Transverse colon (tissue), 4 donors: Measurements from ENCODE around the gene NPAT. TPM values are rescaled to one million over a fixed set of nuclear protein-coding genes. Genes with fewer than 3 reads are reported as not detected.

Experiments
- DNase-seq: peaks from one replicate; pipeline ENCODE4 v3.0.0-alpha.2; 2019
- H3K27ac ChIP-seq, 4 donors: fragments of 200-600 bp; sonication (generic); 2 replicates each; pipeline ENCODE4 v1.5.1; 2016 to 2018; ENCODE audit warnings: inconsistent platforms in 4 of 4
- H3K27me3 ChIP-seq: fragments of 200-600 bp; sonication (generic); 2 replicates; pipeline ENCODE4 v1.5.1; 2017; ENCODE audit warnings: inconsistent platforms
- H3K36me3 ChIP-seq, 4 donors: fragments of 200-600 bp; sonication (generic); 2 replicates each; pipeline ENCODE4 v1.5.1; 2017 to 2019; ENCODE audit warnings: inconsistent platforms in 4 of 4
- H3K4me1 ChIP-seq, 4 donors: fragments of 200-600 bp; sonication (generic); 2 replicates each; pipeline ENCODE4 v1.5.1; 2017 to 2020; ENCODE audit warnings: inconsistent platforms in 4 of 4
- H3K4me3 ChIP-seq, 4 donors: fragments of 200-600 bp; sonication (generic); 1 replicate in 1 of 4; 2 replicates in 3 of 4; pipeline versions ENCODE4 v1.5.1 to v1.6.1; 2017 to 2019; ENCODE audit warnings: inconsistent platforms in 4 of 4
- H3K9me3 ChIP-seq, 2 donors: fragments of 200-600 bp; sonication (generic); 2 replicates each; pipeline ENCODE4 v1.5.1; 2017 to 2019; ENCODE audit warnings: inconsistent platforms in 2 of 2
- CTCF ChIP-seq, 5 experiments: fragments of 200-600 bp in 3 of 5; fragments of 450-650 bp in 2 of 5; sonication (generic) in 3 of 5; IDR thresholded peaks; 1 replicate in 2 of 5; 2 replicates in 3 of 5; pipeline ENCODE4 v1.5.1; 2016 to 2017; ENCODE audit warnings: antibody characterized with exemption in 5 of 5, inconsistent platforms in 3 of 5, mild to moderate bottlenecking in 2 of 5, moderate library complexity in 1 of 5
- EP300 ChIP-seq: sonication (generic); formaldehyde crosslinking; IDR thresholded peaks from one replicate; pipeline ENCODE4 v1.6.1; 2017; ENCODE audit warnings: antibody characterized with exemption, low read depth
- POLR2A ChIP-seq: fragments of 450-650 bp; IDR thresholded peaks from one replicate; pipeline ENCODE4 v1.6.1; 2016; ENCODE audit warnings: antibody characterized with exemption, mild to moderate bottlenecking, moderate library complexity
- POLR2AphosphoS5 ChIP-seq, 3 donors: sonication (generic); formaldehyde crosslinking; IDR thresholded peaks; one replicate each; pipeline ENCODE4 v1.6.1; 2016; ENCODE audit warnings: antibody characterized with exemption in 3 of 3
- WGBS, 2 donors: methylation state at CpG; one replicate each; pipeline ENCODE4 v1.1.5; 2018; ENCODE audit warnings: low coverage in 1 of 2; 5-methylcytosine and 5-hydroxymethylcytosine counted together
- in situ Hi-C, 4 donors: fragments of 200-750 bp; cut with MboI; loops; one replicate each; pipeline versions ENCODE4 v1.15.0 to v1.15.1; 2017; ENCODE audit warnings: low sequenced_read_pairs in 3 of 4, low pct_ligation_motif_present in 1 of 4, low pct_unique_long_range_greater_than_20kb in 1 of 4
- intact Hi-C: fragments of 100-400 bp; cut with DNase I; formaldehyde crosslinking; loops from one replicate; pipeline ENCODE4 v1.15.1; 2023; ENCODE audit warnings: low total_unique reads
- total RNA-seq, 4 donors: library from RNA; depleted of rRNA; stranded (reverse); fragments of >200 nt; gene quantifications; one replicate each; pipeline ENCODE4 v1.1.0, GENCODE V29; 2016

NPAT gene
- total RNA-seq, 4 donors from 2014 or later = 10.5 to 19.5 (median 13.9) TPM

- Histone ChIP-seq H3K27me3 (no peaks in the 10 kb centered on the region), H3K9me3 (no peaks in the 10 kb centered on the region), H3K36me3 (peaks cover 0 to 9% (median under 1%) of the 10 kb centered on the region in 4 donors), H3K4me1 (peaks cover 8 to 57% (median 29%) of the 10 kb centered on the region in 4 donors), H3K4me3 (peak overlapping the region; percentile 56 to 92 (median 64)), H3K27ac (peak overlapping the region; percentile 91 to 96 (median 94))
- DNase-seq = no peak
- intact Hi-C loops = loop anchor here (5.0 kb wide), 1 partner anchor 106 kb away; no protein-coding TSS in a partner anchor
- 10 to 15% methylated on average over 17 to 20 of the region's 20 CpGs for WGBS, 2 donors
- in situ Hi-C loops = loop anchor here in 2 of 4 donors (10.0 to 25.0 kb wide), 4 partner anchors 99 to 441 kb away; partner anchors contain the start of genes DDX10 (in 2 of the 2), ACAT1 (in 1 of the 2) and C11orf65 (in 1 of the 2)
- TF ChIP-seq POLR2A (no peak), CTCF (IDR thresholded peaks at IDR 0.05) (no peak), POLR2AphosphoS5 (IDR thresholded peaks at IDR 0.05) (no peak), EP300 (no peak)
Observed at GRCh38 chr11:108223348-108224149, 1.1 kb upstream of the NPAT start.

DNA sequence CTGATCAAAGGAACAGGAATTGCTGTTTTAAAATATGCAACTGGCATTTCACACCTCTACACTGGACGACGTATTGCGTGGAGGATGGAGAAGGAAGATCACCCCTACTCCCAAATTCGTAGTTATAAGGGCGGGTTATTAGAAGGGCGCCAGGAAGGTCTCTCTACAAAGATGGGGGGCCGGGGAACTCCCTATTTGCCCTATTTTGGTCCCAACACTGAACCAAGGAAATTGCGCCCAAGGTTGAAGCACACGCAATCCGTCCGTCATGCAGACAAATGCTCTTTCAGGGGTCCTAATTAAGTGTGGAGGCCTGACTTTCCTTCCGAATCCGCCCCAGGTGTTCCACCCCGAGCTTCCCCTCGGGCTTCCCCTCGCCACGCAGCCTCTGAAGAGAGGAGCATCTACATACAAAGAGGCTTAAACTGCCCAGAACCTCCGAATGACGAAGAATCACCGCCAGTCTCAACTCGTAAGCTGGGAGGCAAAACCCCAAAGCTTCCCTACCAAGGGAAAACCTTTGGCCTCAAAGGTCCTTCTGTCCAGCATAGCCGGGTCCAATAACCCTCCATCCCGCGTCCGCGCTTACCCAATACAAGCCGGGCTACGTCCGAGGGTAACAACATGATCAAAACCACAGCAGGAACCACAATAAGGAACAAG is 396 bp downstream of the NPAT start:
- H3K9me3 ChIP-seq = no peaks in the 10 kb centered on the region
- in situ Hi-C loops (loop anchor here in 2 of 4 donors (10.0 to 25.0 kb wide), 4 partner anchors 97 to 443 kb away; partner anchors contain the start of genes DDX10 (in 2 of the 2), ACAT1 (in 1 of the 2) and C11orf65 (in 1 of the 2)), intact Hi-C loops (loop anchor here (5.0 kb wide), 1 partner anchor 105 kb away; no protein-coding TSS in a partner anchor)
- no peaks in the 10 kb centered on the region for H3K27me3 ChIP-seq
- TF ChIP-seq EP300 (no peak), POLR2AphosphoS5 (IDR thresholded peaks at IDR 0.05) (no peak), POLR2A (no peak), CTCF (IDR thresholded peaks at IDR 0.05) (no peak)
- peak overlapping the region; percentile 91 to 96 (median 94) for H3K27ac ChIP-seq
- DNase-seq = no peak
- H3K4me1 ChIP-seq = peaks cover 8 to 63% (median 29%) of the 10 kb centered on the region in 4 donors
- 0 to 1% methylated on average over 7 to 29 of the region's 29 CpGs for WGBS, 2 donors
- H3K4me3 ChIP-seq = peak overlapping the region; percentile 46 to 76 (median 66)
- no peaks in the 10 kb centered on the region for H3K36me3 ChIP-seq

- Histone ChIP-seq H3K27me3 (no peaks in the 10 kb centered on the region), H3K4me3 (peak overlapping the region; percentile 46 to 76 (median 66)), H3K9me3 (no peaks in the 10 kb centered on the region), H3K36me3 (no peaks in the 10 kb centered on the region), H3K27ac (peak overlapping the region; percentile 91 to 96 (median 94)), H3K4me1 (peaks cover 8 to 58% (median 27%) of the 10 kb centered on the region in 4 donors)
- TF ChIP-seq POLR2AphosphoS5 (IDR thresholded peaks at IDR 0.05) = no peak
- TF ChIP-seq POLR2A = no peak
- TF ChIP-seq EP300 = no peak
- TF ChIP-seq CTCF (IDR thresholded peaks at IDR 0.05) = no peak
- 7 to 11% methylated on average over 3 to 12 of the region's 12 CpGs for WGBS, 2 donors
- no peak for DNase-seq
- in situ Hi-C loops (loop anchor here in 2 of 4 donors (10.0 to 25.0 kb wide), 4 partner anchors 97 to 443 kb away; partner anchors contain the start of genes DDX10 (in 2 of the 2), ACAT1 (in 1 of the 2) and C11orf65 (in 1 of the 2)), intact Hi-C loops (loop anchor here (5.0 kb wide), 1 partner anchor 104 kb away; no protein-coding TSS in a partner anchor)
Observed at GRCh38 chr11:108221371-108221770, 1.1 kb downstream of the NPAT start.
